Neural cell (in vitro differentiated cells): ENCODE measurements around the gene SAE1.

Source experiments
- CTCF ChIP-seq: fragments of 450-650 bp; IDR thresholded peaks from 2 replicates; pipeline ENCODE4 v1.5.1; 2014; ENCODE audit warnings: antibody characterized with exemption, mild to moderate bottlenecking, moderate library complexity; ENCODE audit not compliant: poor library complexity, severe bottlenecking
- EZH2 ChIP-seq: fragments of 200-600, 300-800 bp; shearing (Covaris generic), sonication (generic); IDR thresholded peaks from 2 replicates; pipeline ENCODE4 v1.6.1; 2014; ENCODE audit warnings: antibody characterized with exemption, low read length, borderline replicate concordance, mild to moderate bottlenecking; ENCODE audit not compliant: insufficient read depth, poor library complexity, severe bottlenecking
- POLR2AphosphoS5 ChIP-seq: IDR thresholded peaks from 2 replicates; pipeline ENCODE4 v1.6.1; 2012
- RAD21 ChIP-seq: fragments of 450-650 bp; conservative IDR thresholded peaks from 2 replicates; pipeline ENCODE4 v1.6.1; 2014; ENCODE audit warnings: antibody characterized with exemption, mild to moderate bottlenecking, moderate library complexity
- REST ChIP-seq: IDR thresholded peaks from 2 replicates; pipeline ENCODE4 v1.6.1; 2012; ENCODE audit warnings: borderline replicate concordance
- TAF1 ChIP-seq: IDR thresholded peaks from 2 replicates; pipeline ENCODE4 v1.6.1; 2012; ENCODE audit warnings: low read depth

- TF ChIP-seq TAF1: no peak
- no peak for TF ChIP-seq RAD21
- TF ChIP-seq CTCF: no peak
- TF ChIP-seq EZH2: no peak
- no peak for TF ChIP-seq REST
- no peak for TF ChIP-seq POLR2AphosphoS5
Measured at GRCh38 chr19:47179653-47180310, 49.1 kb downstream of the SAE1 start.
